T-helper 9 cell (primary cell): ENCODE data around the gene GNA14.
"Not testable (repeated sequence)": the region's sequence is repeated elsewhere in the genome, so short reads cannot be mapped to it uniquely, and the experiment has no call there.

Source experiments
- DNase-seq: peaks from one replicate; pipeline ENCODE4 v3.0.0-alpha.2; 2020

Gene GNA14

GRCh38 chr9:77587042-77587441, 61.1 kb downstream of the GNA14 start:
- no peak for DNase-seq

GRCh38 chr9:77586591-77586990, 61.5 kb downstream of the GNA14 start:
- no peak for DNase-seq

GRCh38 chr9:77585335-77585786, 62.8 kb downstream of the GNA14 start:
- DNase-seq: no peak

- DNase-seq: not testable (repeated sequence)
These were observed 63.2 kb downstream of the GNA14 start for GRCh38 chr9:77584927-77585326.

GRCh38 chr9:77582961-77583576, 65.1 kb downstream of the GNA14 start:
- DNase-seq: no peak

- no peak for DNase-seq
These were observed 65.6 kb downstream of the GNA14 start for GRCh38 chr9:77582525-77582924.

GRCh38 chr9:77575785-77576184, 72.3 kb downstream of the GNA14 start:
- no peak for DNase-seq

GRCh38 chr9:77569335-77569734, 78.8 kb downstream of the GNA14 start:
- DNase-seq: no peak

- DNase-seq: no peak
These were observed 84.9 kb downstream of the GNA14 start for GRCh38 chr9:77563174-77563573.

GRCh38 chr9:77562019-77562748, 85.9 kb downstream of the GNA14 start:
- DNase-seq: no peak

- DNase-seq: no peak
These were observed 86.6 kb downstream of the GNA14 start for GRCh38 chr9:77561331-77562018.

- no peak for DNase-seq
These were observed 91.7 kb downstream of the GNA14 start for GRCh38 chr9:77556396-77556795.

- no peak for DNase-seq
These were observed 93.5 kb downstream of the GNA14 start for GRCh38 chr9:77554586-77555105.

- DNase-seq: no peak
These were observed 100.9 kb downstream of the GNA14 start for GRCh38 chr9:77547106-77547730.

GRCh38 chr9:77546376-77546950, 101.7 kb downstream of the GNA14 start:
- DNase-seq: no peak

- no peak for DNase-seq
These were observed 103.6 kb downstream of the GNA14 start for GRCh38 chr9:77544546-77544945.

- no peak for DNase-seq
These were observed 104.8 kb downstream of the GNA14 start for GRCh38 chr9:77543131-77543822.

- no peak for DNase-seq
These were observed 106.5 kb downstream of the GNA14 start for GRCh38 chr9:77541600-77541999.

GRCh38 chr9:77541055-77541454, 107.1 kb downstream of the GNA14 start:
- DNase-seq: no peak

GRCh38 chr9:77534376-77535057, 113.6 kb downstream of the GNA14 start:
- no peak for DNase-seq

- no peak for DNase-seq
These were observed 114.5 kb downstream of the GNA14 start for GRCh38 chr9:77533671-77534070.

- DNase-seq: no peak
These were observed 115.5 kb downstream of the GNA14 start for GRCh38 chr9:77532607-77533006.
